ENCODE data around the gene RCN1.

GRCh38 chr11:32062540-32062939 lies 28.3 kb upstream of the RCN1 start:
- no peak for TF ChIP-seq EZH2 (IDR thresholded peaks at IDR 0.05)
- no peak for TF ChIP-seq CTCF (IDR thresholded peaks at IDR 0.05)

Measured in neural progenitor cell (in vitro differentiated cells).